GM21723 (cell line): ENCODE measurements around the gene HECA.
A peak's percentile ranks its signal among the peaks of the same experiment; 100 is the strongest.
"Not testable (repeated sequence)": the region's sequence is repeated elsewhere in the genome, so short reads cannot be mapped to it uniquely, and the experiment has no call there.

Experiments
- ATAC-seq: cut with Tn5 transposase; IDR thresholded peaks from one replicate; pipeline ENCODE4 v1.9.1; 2021; ENCODE audit warnings: mild to moderate bottlenecking, moderate library complexity; ENCODE audit not compliant: unreplicated experiment

The HECA gene

GRCh38 chr6:139135578-139136545 is 982 bp downstream of the HECA start:
- peak; percentile 38 for ATAC-seq

- no peak for ATAC-seq
These were observed 2.8 kb downstream of the HECA start for GRCh38 chr6:139137706-139138105.

DNA sequence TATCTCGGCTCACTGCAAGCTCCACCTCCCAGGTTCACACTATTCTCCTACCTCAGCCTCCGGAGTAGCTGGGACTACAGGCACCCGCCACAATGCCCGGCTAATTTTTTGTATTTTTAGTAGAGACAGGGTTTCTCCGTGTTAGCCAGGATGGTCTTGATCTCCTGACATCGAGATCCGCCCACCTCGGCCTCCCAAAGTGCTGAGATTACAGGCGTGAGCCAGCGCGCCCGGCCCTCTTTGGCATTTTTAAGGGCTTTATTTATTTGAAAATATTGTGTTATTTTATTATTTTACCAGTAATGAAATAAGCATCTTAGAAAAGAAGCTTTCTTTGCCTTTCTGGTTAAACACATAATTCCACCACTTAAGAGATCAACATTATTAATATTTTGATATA is 6.0 kb downstream of the HECA start:
- not testable (repeated sequence) for ATAC-seq

- ATAC-seq: no peak
These were observed 7.4 kb downstream of the HECA start for GRCh38 chr6:139142262-139142661.

DNA sequence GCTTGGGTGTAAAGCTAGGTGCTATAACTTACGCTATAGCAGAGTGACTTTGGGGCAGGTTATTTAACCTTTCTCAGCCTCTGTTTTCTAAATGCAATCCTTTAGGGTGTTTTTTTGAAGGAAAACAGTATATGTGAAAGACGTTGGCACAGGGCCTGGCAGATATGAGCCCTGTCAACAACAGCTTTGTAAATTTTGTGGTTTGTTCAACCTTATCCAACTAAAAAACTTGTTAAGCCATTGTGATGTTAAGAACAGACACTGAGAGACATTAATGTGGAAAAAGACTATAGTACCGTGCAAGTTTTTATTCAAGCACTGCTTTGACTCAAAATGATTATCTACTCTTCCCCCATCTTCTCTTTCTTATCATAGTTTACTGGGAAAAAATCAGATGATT is 8.2 kb downstream of the HECA start:
- ATAC-seq: no peak

- no peak for ATAC-seq
These were observed 9.7 kb downstream of the HECA start for GRCh38 chr6:139144490-139145085.

DNA sequence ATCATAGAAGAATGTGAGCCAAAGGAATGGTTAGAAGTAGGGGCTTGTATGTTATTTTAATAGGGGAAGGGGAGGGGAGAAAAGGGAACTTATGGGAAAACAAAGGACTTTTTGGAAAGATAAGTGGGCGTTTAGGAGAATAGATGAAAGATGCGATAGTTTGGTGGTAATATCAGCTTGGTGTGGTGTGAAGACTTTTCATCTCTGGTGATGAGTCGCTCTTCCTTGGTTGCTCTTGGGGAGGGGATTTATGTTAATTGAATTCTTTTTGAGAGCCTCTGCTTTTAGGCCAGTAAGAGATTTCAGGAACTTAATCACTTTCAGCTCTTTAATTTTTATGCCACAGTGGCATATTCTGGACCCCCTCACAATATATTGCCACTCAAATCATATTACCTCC is 10.8 kb downstream of the HECA start:
- ATAC-seq: no peak

DNA sequence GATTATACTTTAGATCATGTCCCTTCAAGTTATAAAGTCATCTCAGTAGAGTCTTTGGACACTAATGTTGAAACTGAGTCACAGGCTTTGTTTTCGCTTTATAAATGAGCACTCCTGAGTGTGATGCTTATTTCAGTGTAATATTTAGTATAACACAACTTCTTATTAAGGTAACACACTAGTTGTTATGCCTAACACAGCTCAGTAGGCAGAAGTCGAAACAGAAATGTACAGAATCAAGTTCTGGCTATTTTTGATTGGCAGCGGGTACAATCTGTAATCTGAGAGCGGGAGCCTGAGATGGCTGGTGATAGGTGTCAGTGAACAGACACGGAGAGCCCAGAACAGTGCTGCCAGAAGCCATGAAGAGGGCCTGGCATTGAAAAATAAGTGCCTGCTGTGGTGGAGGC is 11.4 kb downstream of the HECA start:
- ATAC-seq: peak; percentile 57

- no peak for ATAC-seq
These were observed 12.7 kb downstream of the HECA start for GRCh38 chr6:139147628-139148027.

DNA sequence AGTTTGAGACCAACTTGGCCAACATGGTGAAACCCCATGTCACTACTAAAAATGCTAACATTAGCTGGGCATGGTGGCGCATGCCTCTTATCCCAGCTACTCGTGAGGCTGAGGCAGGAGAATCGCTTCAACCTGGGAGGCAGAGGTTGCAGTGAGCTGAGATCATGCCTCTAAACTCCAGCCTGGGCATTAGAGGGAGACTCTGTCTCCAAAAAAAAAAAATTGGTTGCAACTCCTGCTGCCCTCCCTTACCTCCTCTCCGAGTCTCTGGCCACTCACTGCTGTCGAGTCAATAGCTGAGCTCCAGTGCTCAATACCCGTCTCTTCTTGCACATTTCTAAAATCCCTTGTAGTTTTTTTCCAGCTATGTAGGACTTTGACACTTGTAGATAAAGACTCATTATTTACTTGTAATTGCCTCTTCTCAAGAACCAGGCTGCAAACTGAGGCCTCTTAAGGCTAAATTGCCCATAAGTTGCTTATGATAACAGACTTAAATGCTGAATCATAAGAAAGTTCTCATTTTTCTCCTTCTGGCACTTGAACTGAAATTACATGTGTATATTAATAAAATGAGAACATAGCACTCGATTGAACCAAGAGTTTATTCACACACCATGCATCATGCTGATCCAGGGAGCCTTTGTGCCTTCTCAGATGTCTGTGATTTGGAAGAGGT is 13.8 kb downstream of the HECA start:
- ATAC-seq: no peak

DNA sequence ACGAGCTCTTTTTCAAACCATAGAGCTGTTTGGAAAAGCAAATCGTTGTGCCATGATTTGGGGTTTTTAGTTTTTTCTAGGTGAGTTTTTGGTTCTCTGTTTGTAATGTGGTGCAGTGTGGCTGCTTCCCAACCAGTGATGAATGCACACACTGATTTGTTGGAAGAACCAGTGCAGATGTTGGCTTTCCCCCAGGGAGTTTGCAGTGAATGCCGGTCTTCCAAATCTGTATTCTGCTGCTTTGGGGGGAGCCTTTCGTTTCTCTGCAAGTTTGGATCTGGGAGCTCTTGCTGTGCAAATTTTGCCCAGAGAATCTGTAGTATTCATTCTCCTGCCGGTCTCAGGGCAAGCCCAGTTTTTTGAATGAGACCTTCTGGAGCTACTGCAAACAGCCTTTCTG is 14.5 kb downstream of the HECA start:
- ATAC-seq: no peak

DNA sequence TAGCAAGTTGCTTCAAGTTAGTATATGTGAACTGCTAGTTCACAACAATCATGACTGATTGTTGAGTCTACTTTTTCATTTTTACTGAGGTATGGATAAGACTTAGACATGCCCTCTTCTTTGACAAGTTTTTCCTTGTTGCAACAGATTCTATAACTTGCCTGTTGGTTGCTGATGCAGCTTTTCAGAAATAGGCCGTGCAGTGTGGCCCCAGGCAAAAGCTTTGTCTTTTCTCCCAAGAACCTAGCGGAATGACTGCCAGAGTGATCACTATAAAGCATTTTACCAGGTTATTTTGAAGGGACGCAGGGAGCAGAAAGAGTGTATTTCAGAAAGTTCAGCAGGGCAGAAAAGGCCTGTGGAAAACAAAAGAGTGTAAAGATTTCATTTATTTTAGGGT is 16.0 kb downstream of the HECA start:
- no peak for ATAC-seq

DNA sequence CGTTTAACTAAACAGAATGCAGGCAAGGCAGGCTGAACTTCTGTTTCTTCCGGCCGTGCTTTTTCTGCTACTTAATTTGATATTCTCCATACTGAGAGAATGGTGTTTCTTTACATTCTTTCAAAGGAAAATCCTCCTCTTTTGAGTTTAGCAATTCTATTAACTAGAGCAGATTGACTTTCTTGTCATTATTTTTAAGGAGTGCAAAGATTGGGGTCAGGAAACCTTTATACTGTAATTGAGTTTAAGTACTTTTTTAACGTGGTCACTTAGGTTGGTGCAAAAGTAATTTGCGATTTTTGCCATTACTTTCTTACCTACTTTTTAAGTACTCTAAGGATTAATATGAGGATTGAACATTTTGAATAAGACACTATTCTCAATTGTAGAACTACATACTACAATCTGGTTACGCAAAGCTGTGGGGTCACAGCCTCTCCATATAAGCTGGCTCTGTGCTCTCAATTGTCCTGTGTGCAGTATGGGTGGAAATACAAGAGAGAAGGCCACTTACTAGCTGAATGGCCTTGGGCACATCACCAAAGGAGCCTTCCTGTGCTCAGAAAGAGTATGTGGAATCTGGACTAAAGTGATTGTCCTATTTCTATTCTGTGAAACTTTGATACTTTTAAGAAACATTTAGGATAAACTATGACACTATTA is 16.7 kb downstream of the HECA start:
- ATAC-seq: no peak

GRCh38 chr6:139152088-139152891 is 17.4 kb downstream of the HECA start:
- ATAC-seq: no peak

- no peak for ATAC-seq
These were observed 18.0 kb downstream of the HECA start for GRCh38 chr6:139152892-139153271.

- no peak for ATAC-seq
These were observed 19.0 kb downstream of the HECA start for GRCh38 chr6:139153855-139154254.

DNA sequence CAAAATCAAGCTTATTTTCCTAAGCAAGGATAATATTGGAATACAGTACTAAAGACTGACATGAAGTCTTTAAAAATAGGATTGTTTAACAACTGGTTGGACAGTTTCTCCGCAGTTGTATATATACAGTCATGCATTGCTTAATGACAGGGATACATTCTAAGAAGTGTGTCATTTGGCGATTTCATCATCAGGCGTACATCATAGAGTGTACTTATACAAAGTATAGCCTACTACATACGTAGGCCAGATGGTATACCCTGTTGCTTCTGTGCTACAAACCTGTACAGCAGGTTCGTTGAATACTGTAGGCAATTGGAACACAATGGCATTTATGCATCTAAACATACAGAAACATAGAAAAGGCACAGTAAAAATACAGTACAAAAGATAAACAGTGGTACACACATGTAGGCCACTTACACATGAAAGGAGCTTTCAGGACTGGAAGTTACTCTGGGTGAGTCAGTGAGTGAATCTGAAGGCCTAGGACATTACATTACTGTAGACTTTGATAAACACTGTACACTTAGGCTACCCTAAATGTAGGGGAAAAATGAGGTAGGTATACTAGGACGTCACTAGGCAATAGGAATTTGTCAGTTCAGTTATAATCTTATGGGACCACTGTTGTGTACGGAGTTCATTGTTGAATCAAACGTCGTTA is 20.1 kb downstream of the HECA start:
- ATAC-seq: no peak

GRCh38 chr6:139156102-139156501 is 21.2 kb downstream of the HECA start:
- ATAC-seq: no peak

DNA sequence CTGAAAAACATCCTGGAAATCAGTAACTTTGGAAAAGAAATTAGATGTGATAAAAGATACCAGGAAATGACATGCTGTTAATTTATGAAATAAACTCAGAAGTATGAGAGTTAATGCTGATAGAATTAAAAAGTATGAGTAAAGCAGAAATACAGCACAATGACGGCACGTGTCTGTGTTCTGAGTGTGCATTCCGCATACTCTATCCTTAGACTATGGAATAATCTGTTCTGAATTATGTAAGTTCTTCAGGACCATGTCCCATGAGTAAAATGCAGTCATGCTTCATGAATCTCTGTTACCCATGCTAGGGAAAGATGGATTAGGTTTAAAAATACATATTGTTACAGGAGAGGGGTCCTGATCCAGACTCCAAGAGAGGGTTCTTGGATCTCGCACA is 21.7 kb downstream of the HECA start:
- no peak for ATAC-seq

GRCh38 chr6:139157086-139157485 is 22.2 kb downstream of the HECA start:
- ATAC-seq: not testable (repeated sequence)
